WTC11 (cell line): Measurements from ENCODE around the gene COL27A1.

ENCODE experiments used
- ZNF423 ChIP-seq: fragments of 250-450 bp; sonication (Bioruptor Pico); IDR thresholded peaks from 2 replicates; pipeline ENCODE4 v2.1.2; 2022; ENCODE audit warnings: mild to moderate bottlenecking, moderate library complexity
- TF ChIP-seq, protein P1 (sequence below): sonication (generic); formaldehyde crosslinking; IDR thresholded peaks from 2 replicates; pipeline ENCODE4 v1.8.0; 2022; ENCODE audit warnings: mild to moderate bottlenecking, missing genetic modification reagents
- TF ChIP-seq, protein P2 (sequence below): fragments of 250-450 bp; sonication (Bioruptor Pico); IDR thresholded peaks from 2 replicates; pipeline ENCODE4 v1.9.0; 2021; ENCODE audit warnings: mild to moderate bottlenecking

DNA sequence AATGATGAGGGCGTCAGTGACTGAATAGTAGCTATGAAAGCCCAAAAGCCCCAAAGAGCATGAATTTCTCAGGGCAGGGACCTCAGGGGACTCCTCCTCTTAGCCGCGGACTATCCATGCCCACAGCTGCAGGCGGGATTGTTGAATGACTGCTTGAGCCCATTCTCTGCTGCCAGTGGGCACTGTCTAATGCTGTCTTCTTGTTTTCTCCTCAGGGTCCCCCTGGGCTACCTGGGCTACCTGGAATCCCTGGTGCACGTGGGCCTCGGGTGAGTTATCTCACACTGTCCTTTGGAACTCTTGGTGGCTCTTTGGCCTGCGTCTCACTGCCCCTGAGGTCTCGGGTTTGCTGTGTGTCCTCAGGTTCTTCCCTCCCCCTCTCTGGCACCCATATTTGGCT, 22.7 kb downstream of the COL27A1 start:
- TF ChIP-seq, protein P1, sequence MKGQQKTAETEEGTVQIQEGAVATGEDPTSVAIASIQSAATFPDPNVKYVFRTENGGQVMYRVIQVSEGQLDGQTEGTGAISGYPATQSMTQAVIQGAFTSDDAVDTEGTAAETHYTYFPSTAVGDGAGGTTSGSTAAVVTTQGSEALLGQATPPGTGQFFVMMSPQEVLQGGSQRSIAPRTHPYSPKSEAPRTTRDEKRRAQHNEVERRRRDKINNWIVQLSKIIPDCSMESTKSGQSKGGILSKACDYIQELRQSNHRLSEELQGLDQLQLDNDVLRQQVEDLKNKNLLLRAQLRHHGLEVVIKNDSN (CRISPR knock-in tag): no peak
- no peak for TF ChIP-seq ZNF423 (CRISPR knock-in tag)
- TF ChIP-seq, protein P2, sequence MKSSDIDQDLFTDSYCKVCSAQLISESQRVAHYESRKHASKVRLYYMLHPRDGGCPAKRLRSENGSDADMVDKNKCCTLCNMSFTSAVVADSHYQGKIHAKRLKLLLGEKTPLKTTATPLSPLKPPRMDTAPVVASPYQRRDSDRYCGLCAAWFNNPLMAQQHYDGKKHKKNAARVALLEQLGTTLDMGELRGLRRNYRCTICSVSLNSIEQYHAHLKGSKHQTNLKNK (CRISPR knock-in tag): no peak
